Measurements from ENCODE around the gene EPB41L1. TPM values are rescaled to one million over a fixed set of nuclear protein-coding genes. Genes with fewer than 3 reads are reported as not detected.

The EPB41L1 gene
- total RNA-seq, 1 experiment from 2014 or later: 38.7 TPM

DNA sequence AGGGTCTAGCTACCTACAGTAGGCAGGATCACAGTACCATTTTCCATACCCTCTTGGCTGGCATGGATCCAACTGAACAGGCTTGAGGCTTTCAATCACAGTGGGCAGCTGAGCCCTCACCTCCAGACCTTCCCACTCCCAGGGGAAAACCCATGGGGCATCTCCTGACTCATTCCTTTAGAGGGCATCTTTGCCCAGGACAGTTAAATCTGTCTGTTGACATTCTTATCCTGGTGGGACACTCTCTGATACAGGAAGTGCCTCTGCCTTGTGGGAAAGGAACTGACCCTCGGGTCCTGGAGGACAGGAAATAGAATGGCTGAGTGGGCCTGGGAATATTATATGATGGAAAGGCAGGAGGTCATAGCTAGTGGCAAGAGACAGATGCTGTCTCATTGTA lies 10.2 kb upstream of the EPB41L1 start (continued):
- TF ChIP-seq, protein P1, sequence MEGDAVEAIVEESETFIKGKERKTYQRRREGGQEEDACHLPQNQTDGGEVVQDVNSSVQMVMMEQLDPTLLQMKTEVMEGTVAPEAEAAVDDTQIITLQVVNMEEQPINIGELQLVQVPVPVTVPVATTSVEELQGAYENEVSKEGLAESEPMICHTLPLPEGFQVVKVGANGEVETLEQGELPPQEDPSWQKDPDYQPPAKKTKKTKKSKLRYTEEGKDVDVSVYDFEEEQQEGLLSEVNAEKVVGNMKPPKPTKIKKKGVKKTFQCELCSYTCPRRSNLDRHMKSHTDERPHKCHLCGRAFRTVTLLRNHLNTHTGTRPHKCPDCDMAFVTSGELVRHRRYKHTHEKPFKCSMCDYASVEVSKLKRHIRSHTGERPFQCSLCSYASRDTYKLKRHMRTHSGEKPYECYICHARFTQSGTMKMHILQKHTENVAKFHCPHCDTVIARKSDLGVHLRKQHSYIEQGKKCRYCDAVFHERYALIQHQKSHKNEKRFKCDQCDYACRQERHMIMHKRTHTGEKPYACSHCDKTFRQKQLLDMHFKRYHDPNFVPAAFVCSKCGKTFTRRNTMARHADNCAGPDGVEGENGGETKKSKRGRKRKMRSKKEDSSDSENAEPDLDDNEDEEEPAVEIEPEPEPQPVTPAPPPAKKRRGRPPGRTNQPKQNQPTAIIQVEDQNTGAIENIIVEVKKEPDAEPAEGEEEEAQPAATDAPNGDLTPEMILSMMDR (IDR thresholded peaks at IDR 0.05): no peak
- TF ChIP-seq, protein P2, sequence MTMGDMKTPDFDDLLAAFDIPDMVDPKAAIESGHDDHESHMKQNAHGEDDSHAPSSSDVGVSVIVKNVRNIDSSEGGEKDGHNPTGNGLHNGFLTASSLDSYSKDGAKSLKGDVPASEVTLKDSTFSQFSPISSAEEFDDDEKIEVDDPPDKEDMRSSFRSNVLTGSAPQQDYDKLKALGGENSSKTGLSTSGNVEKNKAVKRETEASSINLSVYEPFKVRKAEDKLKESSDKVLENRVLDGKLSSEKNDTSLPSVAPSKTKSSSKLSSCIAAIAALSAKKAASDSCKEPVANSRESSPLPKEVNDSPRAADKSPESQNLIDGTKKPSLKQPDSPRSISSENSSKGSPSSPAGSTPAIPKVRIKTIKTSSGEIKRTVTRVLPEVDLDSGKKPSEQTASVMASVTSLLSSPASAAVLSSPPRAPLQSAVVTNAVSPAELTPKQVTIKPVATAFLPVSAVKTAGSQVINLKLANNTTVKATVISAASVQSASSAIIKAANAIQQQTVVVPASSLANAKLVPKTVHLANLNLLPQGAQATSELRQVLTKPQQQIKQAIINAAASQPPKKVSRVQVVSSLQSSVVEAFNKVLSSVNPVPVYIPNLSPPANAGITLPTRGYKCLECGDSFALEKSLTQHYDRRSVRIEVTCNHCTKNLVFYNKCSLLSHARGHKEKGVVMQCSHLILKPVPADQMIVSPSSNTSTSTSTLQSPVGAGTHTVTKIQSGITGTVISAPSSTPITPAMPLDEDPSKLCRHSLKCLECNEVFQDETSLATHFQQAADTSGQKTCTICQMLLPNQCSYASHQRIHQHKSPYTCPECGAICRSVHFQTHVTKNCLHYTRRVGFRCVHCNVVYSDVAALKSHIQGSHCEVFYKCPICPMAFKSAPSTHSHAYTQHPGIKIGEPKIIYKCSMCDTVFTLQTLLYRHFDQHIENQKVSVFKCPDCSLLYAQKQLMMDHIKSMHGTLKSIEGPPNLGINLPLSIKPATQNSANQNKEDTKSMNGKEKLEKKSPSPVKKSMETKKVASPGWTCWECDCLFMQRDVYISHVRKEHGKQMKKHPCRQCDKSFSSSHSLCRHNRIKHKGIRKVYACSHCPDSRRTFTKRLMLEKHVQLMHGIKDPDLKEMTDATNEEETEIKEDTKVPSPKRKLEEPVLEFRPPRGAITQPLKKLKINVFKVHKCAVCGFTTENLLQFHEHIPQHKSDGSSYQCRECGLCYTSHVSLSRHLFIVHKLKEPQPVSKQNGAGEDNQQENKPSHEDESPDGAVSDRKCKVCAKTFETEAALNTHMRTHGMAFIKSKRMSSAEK (CRISPR knock-in tag; IDR thresholded peaks at IDR 0.05; ENCODE audit: borderline replicate concordance): no peak
- no peak for TF ChIP-seq ATF1 (CRISPR knock-in tag; IDR thresholded peaks at IDR 0.05)
- TF ChIP-seq, protein P3, sequence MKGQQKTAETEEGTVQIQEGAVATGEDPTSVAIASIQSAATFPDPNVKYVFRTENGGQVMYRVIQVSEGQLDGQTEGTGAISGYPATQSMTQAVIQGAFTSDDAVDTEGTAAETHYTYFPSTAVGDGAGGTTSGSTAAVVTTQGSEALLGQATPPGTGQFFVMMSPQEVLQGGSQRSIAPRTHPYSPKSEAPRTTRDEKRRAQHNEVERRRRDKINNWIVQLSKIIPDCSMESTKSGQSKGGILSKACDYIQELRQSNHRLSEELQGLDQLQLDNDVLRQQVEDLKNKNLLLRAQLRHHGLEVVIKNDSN (CRISPR knock-in tag; IDR thresholded peaks at IDR 0.05): no peak
- no peak for TF ChIP-seq ZNF317 (CRISPR knock-in tag; IDR thresholded peaks at IDR 0.05; ENCODE audit: borderline replicate concordance, low read depth)

GRCh38 chr20:36145877-36146707 lies 8.4 kb upstream of the EPB41L1 start:
- H3K36me3 Mint-ChIP-seq: no peaks in the 10 kb centered on the region
- H3K27me3 Mint-ChIP-seq (ENCODE audit: low read depth): no peaks in the 10 kb centered on the region; the same call in 1 of the 2 replicates
- no peaks in the 10 kb centered on the region for H3K9me3 Mint-ChIP-seq
- H3K27ac Mint-ChIP-seq: no peak overlapping the region
- TF ChIP-seq RELA (CRISPR knock-in tag; IDR thresholded peaks at IDR 0.05; ENCODE audit: borderline replicate concordance): no peak
- TF ChIP-seq ZMAT4 (CRISPR knock-in tag; IDR thresholded peaks at IDR 0.05): no peak
- no peak for TF ChIP-seq NFYB (CRISPR knock-in tag; conservative IDR thresholded peaks at IDR 0.05; ENCODE audit: low read depth)
- TF ChIP-seq, protein P4, sequence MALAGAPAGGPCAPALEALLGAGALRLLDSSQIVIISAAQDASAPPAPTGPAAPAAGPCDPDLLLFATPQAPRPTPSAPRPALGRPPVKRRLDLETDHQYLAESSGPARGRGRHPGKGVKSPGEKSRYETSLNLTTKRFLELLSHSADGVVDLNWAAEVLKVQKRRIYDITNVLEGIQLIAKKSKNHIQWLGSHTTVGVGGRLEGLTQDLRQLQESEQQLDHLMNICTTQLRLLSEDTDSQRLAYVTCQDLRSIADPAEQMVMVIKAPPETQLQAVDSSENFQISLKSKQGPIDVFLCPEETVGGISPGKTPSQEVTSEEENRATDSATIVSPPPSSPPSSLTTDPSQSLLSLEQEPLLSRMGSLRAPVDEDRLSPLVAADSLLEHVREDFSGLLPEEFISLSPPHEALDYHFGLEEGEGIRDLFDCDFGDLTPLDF (CRISPR knock-in tag; IDR thresholded peaks at IDR 0.05): no peak
- TF ChIP-seq ATF6 (CRISPR knock-in tag; IDR thresholded peaks at IDR 0.05): no peak
- no peaks in the 10 kb centered on the region for H3K4me1 Mint-ChIP-seq
- CTCF ChIA-PET: interaction anchor here (0.7 to 4.2 kb wide), 7 partner anchors 10 to 153 kb away, joined by 3 to 14 read pairs (median 6); no protein-coding TSS in a partner anchor
- DNase-seq (ENCODE audit: low spot score) (no peak), ATAC-seq (peak; percentile 30; the same call in 1 of the 2 replicates)
- H3K4me3 Mint-ChIP-seq: no peak overlapping the region
- POLR2A ChIA-PET: no interaction called here

DNA sequence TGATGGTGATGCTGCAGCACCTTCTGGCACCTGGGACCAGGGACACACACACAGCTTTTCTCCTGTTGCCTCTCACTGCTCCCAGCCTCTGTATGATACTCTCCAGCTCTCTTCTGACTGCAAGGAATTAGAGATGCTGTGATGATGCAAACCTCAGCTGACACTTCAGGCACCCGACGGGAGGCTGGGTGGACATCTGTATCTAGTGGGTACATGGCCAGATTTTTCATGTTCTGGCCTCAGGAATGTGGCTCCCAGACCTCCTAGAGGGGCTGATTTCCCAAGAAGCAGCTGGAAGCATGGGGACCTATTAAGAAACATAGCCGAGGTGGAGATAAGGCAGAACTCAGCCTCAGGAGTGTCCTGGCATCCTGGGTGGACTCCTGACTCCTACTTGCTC lies 6.8 kb upstream of the EPB41L1 start:
- Mint-ChIP-seq H3K27ac (no peak overlapping the region), H3K36me3 (no peaks in the 10 kb centered on the region), H3K27me3 (ENCODE audit: low read depth) (no peaks in the 10 kb centered on the region; the same call in none of the 2 replicates), H3K4me3 (no peak overlapping the region), H3K9me3 (no peaks in the 10 kb centered on the region), H3K4me1 (peaks cover 6% of the 10 kb centered on the region)
- ChIA-PET CTCF (interaction anchor here (0.6 to 4.2 kb wide), 6 partner anchors 9 to 708 kb away, joined by 3 to 14 read pairs (median 8); no protein-coding TSS in a partner anchor), POLR2A (no interaction called here)
- ATAC-seq: no peak
- no peak for DNase-seq (ENCODE audit: low spot score)
- no peak for TF ChIP-seq ZBTB21 (CRISPR knock-in tag; IDR thresholded peaks at IDR 0.05; ENCODE audit: borderline replicate concordance)
- TF ChIP-seq RELA (CRISPR knock-in tag; IDR thresholded peaks at IDR 0.05; ENCODE audit: borderline replicate concordance): no peak
- TF ChIP-seq AR (CRISPR knock-in tag; IDR thresholded peaks at IDR 0.05): no peak
- TF ChIP-seq GTF2I (CRISPR knock-in tag; conservative IDR thresholded peaks at IDR 0.05): no peak
- TF ChIP-seq ELF4 (CRISPR knock-in tag; IDR thresholded peaks at IDR 0.05; ENCODE audit: low read depth): no peak
- TF ChIP-seq ZNF416 (CRISPR knock-in tag; IDR thresholded peaks at IDR 0.05): no peak
- TF ChIP-seq NFE2L1 (CRISPR knock-in tag; IDR thresholded peaks at IDR 0.05): no peak
